ENCODE data around the gene ABCB6.

GRCh38 chr2:219251656-219252055, 32.9 kb upstream of the ABCB6 start:
- TF ChIP-seq POLR2A (IDR thresholded peaks at IDR 0.05) (no peak), CTCF (IDR thresholded peaks at IDR 0.05) (no peak)

Measured in breast epithelium (tissue), 3 donors.